GM18498 (cell line): ENCODE data around the gene SLC22A13.

ENCODE experiments used
- ATAC-seq: cut with Tn5 transposase; IDR thresholded peaks from one replicate; pipeline ENCODE4 v1.9.1; 2021; ENCODE audit warnings: mild to moderate bottlenecking, moderate library complexity; ENCODE audit not compliant: unreplicated experiment

The SLC22A13 gene

GRCh38 chr3:38325256-38325655 lies 59.6 kb downstream of the SLC22A13 start:
- ATAC-seq: no peak

GRCh38 chr3:38327335-38328009 lies 61.9 kb downstream of the SLC22A13 start:
- ATAC-seq: no peak
